GM19238 (cell line): ENCODE measurements around the gene ADAM12.
"Not testable (repeated sequence)": the region's sequence is repeated elsewhere in the genome, so short reads cannot be mapped to it uniquely, and the experiment has no call there.

Source experiments
- DNase-seq: peaks from one replicate; pipeline ENCODE4 v3.0.0; 2011; ENCODE audit warnings: low spot score; ENCODE audit not compliant: insufficient read length

ADAM12 gene

GRCh38 chr10:126375926-126376554, 12.2 kb downstream of the ADAM12 start:
- no peak for DNase-seq

GRCh38 chr10:126375299-126375698, 13.0 kb downstream of the ADAM12 start:
- no peak for DNase-seq

GRCh38 chr10:126374435-126374834, 13.8 kb downstream of the ADAM12 start:
- DNase-seq: no peak

GRCh38 chr10:126373972-126374371, 14.3 kb downstream of the ADAM12 start:
- DNase-seq: no peak

GRCh38 chr10:126373147-126373546, 15.1 kb downstream of the ADAM12 start:
- DNase-seq: no peak

GRCh38 chr10:126372396-126372795, 15.9 kb downstream of the ADAM12 start:
- DNase-seq: no peak

- DNase-seq: no peak
Measured at GRCh38 chr10:126369125-126369710, 19.1 kb downstream of the ADAM12 start.

- DNase-seq: no peak
Measured at GRCh38 chr10:126357169-126357568, 31.1 kb downstream of the ADAM12 start.

- DNase-seq: no peak
Measured at GRCh38 chr10:126353666-126354065, 34.6 kb downstream of the ADAM12 start.

- no peak for DNase-seq
Measured at GRCh38 chr10:126352453-126352852, 35.8 kb downstream of the ADAM12 start.

- DNase-seq: no peak
Measured at GRCh38 chr10:126351021-126351420, 37.3 kb downstream of the ADAM12 start.

GRCh38 chr10:126350216-126350992, 37.9 kb downstream of the ADAM12 start:
- DNase-seq: no peak

- DNase-seq: no peak
Measured at GRCh38 chr10:126349676-126350075, 38.6 kb downstream of the ADAM12 start.

GRCh38 chr10:126349101-126349500, 39.2 kb downstream of the ADAM12 start:
- no peak for DNase-seq

GRCh38 chr10:126343496-126343895, 44.8 kb downstream of the ADAM12 start:
- not testable (repeated sequence) for DNase-seq

- no peak for DNase-seq
Measured at GRCh38 chr10:126342680-126343079, 45.6 kb downstream of the ADAM12 start.

GRCh38 chr10:126341491-126341890, 46.8 kb downstream of the ADAM12 start:
- DNase-seq: no peak

GRCh38 chr10:126337251-126337810, 50.9 kb downstream of the ADAM12 start:
- DNase-seq: no peak

GRCh38 chr10:126336801-126337200, 51.5 kb downstream of the ADAM12 start:
- DNase-seq: no peak

GRCh38 chr10:126334272-126334671, 54.0 kb downstream of the ADAM12 start:
- no peak for DNase-seq

GRCh38 chr10:126332576-126332975, 55.7 kb downstream of the ADAM12 start:
- DNase-seq: no peak

GRCh38 chr10:126331101-126331500, 57.2 kb downstream of the ADAM12 start:
- no peak for DNase-seq
